ENCODE results near the gene MYB.

The MYB gene

DNA sequence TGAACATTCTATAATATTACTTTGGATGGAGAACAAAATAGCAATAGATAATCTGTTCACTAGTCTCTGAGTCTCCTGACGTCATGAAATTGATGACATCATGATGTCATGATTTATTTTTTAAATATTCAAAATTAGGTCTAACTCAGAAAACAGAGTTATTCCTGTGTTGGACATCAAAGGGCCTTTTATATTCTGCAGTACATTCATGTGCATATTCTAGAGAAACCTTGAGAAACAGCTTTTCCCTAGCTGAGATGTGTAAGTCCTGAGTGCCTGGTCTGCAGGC, 53.3 kb downstream of the MYB start:
- Histone ChIP-seq H3K36me3 (ENCODE audit: insufficient read depth, low read length) (no peaks in the 10 kb centered on the region), H3K9me3 (ENCODE audit: insufficient read depth, low read depth, low read length) (no peaks in the 10 kb centered on the region), H3F3A (ENCODE audit: low read depth) (no peaks in the 10 kb centered on the region), H3K79me2 (ENCODE audit: insufficient read depth, low read length) (no peaks in the 10 kb centered on the region), H2AFZ (ENCODE audit: low read length) (no peak overlapping the region), H4K20me1 (ENCODE audit: insufficient read depth, low read length, poor library complexity, severe bottlenecking) (no peaks in the 10 kb centered on the region), H3K4me1 (ENCODE audit: insufficient read depth, low read length, poor library complexity, severe bottlenecking) (peaks cover 50% of the 10 kb centered on the region), H3K9me2 (replicated peaks; ENCODE audit: low read depth, low read length) (no peaks in the 10 kb centered on the region), H3K27me3 (ENCODE audit: insufficient read depth, low read length, poor library complexity, severe bottlenecking) (no peaks in the 10 kb centered on the region), H3K4me3 (ENCODE audit: low read length, poor library complexity, severe bottlenecking) (no peak overlapping the region), H3K4me2 (ENCODE audit: low read depth, low read length, poor library complexity, severe bottlenecking) (peak overlapping the region; percentile 23), H3K9ac (ENCODE audit: low read depth, low read length, poor library complexity, severe bottlenecking) (peak overlapping the region; percentile 18)
- TF ChIP-seq EZH2phosphoT487 (IDR thresholded peaks at IDR 0.05; ENCODE audit: borderline replicate concordance): no peak
- TF ChIP-seq, protein P1, sequence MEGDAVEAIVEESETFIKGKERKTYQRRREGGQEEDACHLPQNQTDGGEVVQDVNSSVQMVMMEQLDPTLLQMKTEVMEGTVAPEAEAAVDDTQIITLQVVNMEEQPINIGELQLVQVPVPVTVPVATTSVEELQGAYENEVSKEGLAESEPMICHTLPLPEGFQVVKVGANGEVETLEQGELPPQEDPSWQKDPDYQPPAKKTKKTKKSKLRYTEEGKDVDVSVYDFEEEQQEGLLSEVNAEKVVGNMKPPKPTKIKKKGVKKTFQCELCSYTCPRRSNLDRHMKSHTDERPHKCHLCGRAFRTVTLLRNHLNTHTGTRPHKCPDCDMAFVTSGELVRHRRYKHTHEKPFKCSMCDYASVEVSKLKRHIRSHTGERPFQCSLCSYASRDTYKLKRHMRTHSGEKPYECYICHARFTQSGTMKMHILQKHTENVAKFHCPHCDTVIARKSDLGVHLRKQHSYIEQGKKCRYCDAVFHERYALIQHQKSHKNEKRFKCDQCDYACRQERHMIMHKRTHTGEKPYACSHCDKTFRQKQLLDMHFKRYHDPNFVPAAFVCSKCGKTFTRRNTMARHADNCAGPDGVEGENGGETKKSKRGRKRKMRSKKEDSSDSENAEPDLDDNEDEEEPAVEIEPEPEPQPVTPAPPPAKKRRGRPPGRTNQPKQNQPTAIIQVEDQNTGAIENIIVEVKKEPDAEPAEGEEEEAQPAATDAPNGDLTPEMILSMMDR (conservative IDR thresholded peaks at IDR 0.05; ENCODE audit: low read length): no peak

- peak overlapping the region; percentile 55 for H3K4me2 ChIP-seq (ENCODE audit: low read depth, low read length, poor library complexity, severe bottlenecking)
- no peaks in the 10 kb centered on the region for H3K27me3 ChIP-seq (ENCODE audit: insufficient read depth, low read length, poor library complexity, severe bottlenecking)
- no peak for TF ChIP-seq EZH2phosphoT487 (IDR thresholded peaks at IDR 0.05; ENCODE audit: borderline replicate concordance)
- TF ChIP-seq, protein P1 (conservative IDR thresholded peaks at IDR 0.05; ENCODE audit: low read length): no peak
- no peaks in the 10 kb centered on the region for H3K79me2 ChIP-seq (ENCODE audit: insufficient read depth, low read length)
- no peaks in the 10 kb centered on the region for H3K36me3 ChIP-seq (ENCODE audit: insufficient read depth, low read length)
- H3K9ac ChIP-seq (ENCODE audit: low read depth, low read length, poor library complexity, severe bottlenecking): peak overlapping the region; percentile 32
- H3F3A ChIP-seq (ENCODE audit: low read depth): no peaks in the 10 kb centered on the region
- no peaks in the 10 kb centered on the region for H4K20me1 ChIP-seq (ENCODE audit: insufficient read depth, low read length, poor library complexity, severe bottlenecking)
- H3K9me3 ChIP-seq (ENCODE audit: insufficient read depth, low read depth, low read length): no peaks in the 10 kb centered on the region
- no peak overlapping the region for H3K4me3 ChIP-seq (ENCODE audit: low read length, poor library complexity, severe bottlenecking)
- H2AFZ ChIP-seq (ENCODE audit: low read length): peak overlapping the region; percentile 60
- peaks cover 49% of the 10 kb centered on the region for H3K4me1 ChIP-seq (ENCODE audit: insufficient read depth, low read length, poor library complexity, severe bottlenecking)
- no peaks in the 10 kb centered on the region for H3K9me2 ChIP-seq (replicated peaks; ENCODE audit: low read depth, low read length)
These were observed 54.6 kb downstream of the MYB start for GRCh38 chr6:135235716-135236115.

- Histone ChIP-seq H3K79me2 (ENCODE audit: insufficient read depth, low read length) (no peaks in the 10 kb centered on the region), H3F3A (ENCODE audit: low read depth) (no peaks in the 10 kb centered on the region), H2AFZ (ENCODE audit: low read length) (peak overlapping the region; percentile 75), H3K9me3 (ENCODE audit: insufficient read depth, low read depth, low read length) (no peaks in the 10 kb centered on the region), H3K9ac (ENCODE audit: low read depth, low read length, poor library complexity, severe bottlenecking) (peak overlapping the region; percentile 32), H3K9me2 (replicated peaks; ENCODE audit: low read depth, low read length) (no peaks in the 10 kb centered on the region), H4K20me1 (ENCODE audit: insufficient read depth, low read length, poor library complexity, severe bottlenecking) (no peaks in the 10 kb centered on the region), H3K4me3 (ENCODE audit: low read length, poor library complexity, severe bottlenecking) (peak overlapping the region; percentile 49), H3K36me3 (ENCODE audit: insufficient read depth, low read length) (no peaks in the 10 kb centered on the region), H3K4me1 (ENCODE audit: insufficient read depth, low read length, poor library complexity, severe bottlenecking) (peaks cover 43% of the 10 kb centered on the region), H3K4me2 (ENCODE audit: low read depth, low read length, poor library complexity, severe bottlenecking) (peak overlapping the region; percentile 55), H3K27me3 (ENCODE audit: insufficient read depth, low read length, poor library complexity, severe bottlenecking) (no peaks in the 10 kb centered on the region)
- no peak for TF ChIP-seq EZH2phosphoT487 (IDR thresholded peaks at IDR 0.05; ENCODE audit: borderline replicate concordance)
- TF ChIP-seq, protein P1 (conservative IDR thresholded peaks at IDR 0.05; ENCODE audit: low read length): no peak
These were observed 55.2 kb downstream of the MYB start for GRCh38 chr6:135236319-135236718.
